ENCODE measurements around the gene ARHGAP26.

DNA sequence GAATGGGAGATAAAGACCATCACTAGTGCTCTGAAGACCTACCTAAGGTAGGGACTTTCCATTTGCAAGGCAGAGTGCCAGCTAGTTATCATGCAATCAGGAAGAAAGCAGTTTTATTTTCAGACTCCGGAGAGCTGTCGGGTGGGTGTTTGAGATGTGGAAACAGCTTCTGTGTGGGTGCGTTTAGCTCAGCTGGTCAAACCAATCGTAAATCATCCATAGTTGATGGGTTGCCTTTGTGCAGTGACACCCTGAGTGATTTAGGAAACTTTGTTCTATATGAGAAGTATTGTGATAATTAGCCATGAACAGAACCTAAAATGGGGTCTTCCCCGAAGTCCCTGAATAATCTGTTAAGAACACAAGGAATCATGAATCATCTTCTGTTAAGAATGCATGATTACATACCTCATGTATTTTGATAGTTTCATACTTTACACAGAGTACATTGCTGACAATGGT lies 284.3 kb downstream of the ARHGAP26 start:
- TF ChIP-seq, protein P1, sequence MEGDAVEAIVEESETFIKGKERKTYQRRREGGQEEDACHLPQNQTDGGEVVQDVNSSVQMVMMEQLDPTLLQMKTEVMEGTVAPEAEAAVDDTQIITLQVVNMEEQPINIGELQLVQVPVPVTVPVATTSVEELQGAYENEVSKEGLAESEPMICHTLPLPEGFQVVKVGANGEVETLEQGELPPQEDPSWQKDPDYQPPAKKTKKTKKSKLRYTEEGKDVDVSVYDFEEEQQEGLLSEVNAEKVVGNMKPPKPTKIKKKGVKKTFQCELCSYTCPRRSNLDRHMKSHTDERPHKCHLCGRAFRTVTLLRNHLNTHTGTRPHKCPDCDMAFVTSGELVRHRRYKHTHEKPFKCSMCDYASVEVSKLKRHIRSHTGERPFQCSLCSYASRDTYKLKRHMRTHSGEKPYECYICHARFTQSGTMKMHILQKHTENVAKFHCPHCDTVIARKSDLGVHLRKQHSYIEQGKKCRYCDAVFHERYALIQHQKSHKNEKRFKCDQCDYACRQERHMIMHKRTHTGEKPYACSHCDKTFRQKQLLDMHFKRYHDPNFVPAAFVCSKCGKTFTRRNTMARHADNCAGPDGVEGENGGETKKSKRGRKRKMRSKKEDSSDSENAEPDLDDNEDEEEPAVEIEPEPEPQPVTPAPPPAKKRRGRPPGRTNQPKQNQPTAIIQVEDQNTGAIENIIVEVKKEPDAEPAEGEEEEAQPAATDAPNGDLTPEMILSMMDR (IDR thresholded peaks at IDR 0.05; ENCODE audit: poor library complexity, severe bottlenecking): no peak
- TF ChIP-seq POLR2AphosphoS5 (IDR thresholded peaks at IDR 0.05): no peak
